Measurements from ENCODE around the gene B4GALT4.

- TF ChIP-seq CTCF (IDR thresholded peaks at IDR 0.05; ENCODE audit: low read length) (no peak), EZH2 (optimal IDR thresholded peaks at IDR 0.05; ENCODE audit: low read depth, low read length) (no peak)
Observed at GRCh38 chr3:119276680-119277079, 36.0 kb upstream of the B4GALT4 start.
